Activated T-helper 1 cell treated with anti-CD3 and anti-CD28 coated beads, Interleukin-12 subunit alpha, Interleukin-12 subunit beta, Interleukin-2, Interleukin-4 antibody, amounts not matched to agents 30 ng/mL and 10 ng/mL and 1 ng/mL, durations not matched to agents 14 hours and 24 hours and 36 hours (primary cell): ENCODE results near the gene TTLL9. TPM values are rescaled to one million over a fixed set of nuclear protein-coding genes. Genes with fewer than 3 reads are reported as not detected.
"Not testable (repeated sequence)": the region's sequence is repeated elsewhere in the genome, so short reads cannot be mapped to it uniquely, and the experiment has no call there.

Experiments
- DNase-seq: peaks from one replicate; pipeline ENCODE4 v3.0.0; 2021; ENCODE audit warnings: low spot score
- H3K27ac Mint-ChIP-seq: one replicate; pipeline ENCODE4 v1.8.0; 2021; ENCODE audit warnings: mild to moderate bottlenecking, mixed read lengths
- H3K27me3 Mint-ChIP-seq: one replicate; pipeline ENCODE4 v1.8.0; 2022; ENCODE audit warnings: mild to moderate bottlenecking, moderate library complexity, mixed read lengths; ENCODE audit not compliant: insufficient read depth
- H3K36me3 Mint-ChIP-seq: one replicate; pipeline ENCODE4 v1.8.0; 2021; ENCODE audit warnings: low read depth, mixed read lengths
- H3K4me1 Mint-ChIP-seq: one replicate; pipeline ENCODE4 v1.8.0; 2021; ENCODE audit warnings: low read depth, mixed read lengths
- H3K4me3 Mint-ChIP-seq: one replicate; pipeline ENCODE4 v1.8.0; 2021; ENCODE audit warnings: mild to moderate bottlenecking, moderate library complexity, mixed read lengths
- H3K9me3 Mint-ChIP-seq: one replicate; pipeline ENCODE4 v1.8.0; 2021; ENCODE audit warnings: mixed read lengths
- intact Hi-C: fragments of 100-400 bp; cut with micrococcal nuclease; formaldehyde crosslinking; loops from one replicate; pipeline ENCODE4 v1.15.1; 2024
- total RNA-seq: library from RNA; stranded (reverse); gene quantifications from 2 replicates; pipeline ENCODE4 v1.2.3, GENCODE V29; 2022

The TTLL9 gene, protein sequence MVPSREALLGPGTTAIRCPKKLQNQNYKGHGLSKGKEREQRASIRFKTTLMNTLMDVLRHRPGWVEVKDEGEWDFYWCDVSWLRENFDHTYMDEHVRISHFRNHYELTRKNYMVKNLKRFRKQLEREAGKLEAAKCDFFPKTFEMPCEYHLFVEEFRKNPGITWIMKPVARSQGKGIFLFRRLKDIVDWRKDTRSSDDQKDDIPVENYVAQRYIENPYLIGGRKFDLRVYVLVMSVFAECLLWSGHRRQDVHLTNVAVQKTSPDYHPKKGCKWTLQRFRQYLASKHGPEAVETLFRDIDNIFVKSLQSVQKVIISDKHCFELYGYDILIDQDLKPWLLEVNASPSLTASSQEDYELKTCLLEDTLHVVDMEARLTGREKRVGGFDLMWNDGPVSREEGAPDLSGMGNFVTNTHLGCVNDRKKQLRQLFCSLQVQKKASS
- not detected in 2 replicates for total RNA-seq

DNA sequence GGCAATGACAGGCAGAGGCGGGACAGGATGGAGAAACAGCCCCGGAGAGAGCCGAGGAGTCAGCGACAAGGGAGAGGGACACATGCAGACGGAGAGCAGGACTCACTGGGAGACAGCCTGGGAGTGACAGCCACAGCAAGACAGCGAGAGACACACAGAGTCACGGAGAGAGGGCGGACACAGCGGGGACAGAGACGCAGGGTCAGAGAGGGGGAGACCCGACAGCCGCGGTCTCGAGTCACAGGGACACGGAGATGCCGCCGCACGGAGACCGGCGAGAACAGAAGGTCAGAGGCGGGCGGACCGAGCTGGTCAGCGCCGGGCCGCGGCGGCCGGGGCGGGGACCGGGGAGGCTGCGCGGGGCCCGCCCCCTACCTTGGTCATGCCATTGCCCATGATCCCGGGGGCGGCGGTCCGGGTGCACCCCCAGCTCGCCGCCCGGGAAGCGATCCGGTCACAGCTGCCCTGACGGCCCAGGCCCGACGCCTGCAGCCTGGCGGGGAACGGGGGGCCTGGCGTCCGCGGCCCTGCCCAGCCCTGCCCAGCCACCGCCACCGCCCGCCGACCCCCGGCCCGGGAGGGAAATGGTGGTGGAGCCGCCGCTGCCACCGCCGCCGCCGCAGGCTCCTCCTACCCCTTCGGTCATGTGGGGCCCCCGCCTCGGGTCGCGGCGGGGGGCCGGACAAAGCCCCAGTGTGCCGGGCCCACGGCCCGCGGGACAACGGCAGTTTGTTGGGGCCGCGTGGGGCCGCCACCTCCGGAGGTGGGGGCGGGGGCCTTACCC lies at the start of gene TTLL9, which contains the start of gene DUSP15:
TSS of gene TTLL9 (plus strand) at position 693 of the 784 bp plus-strand sequence. CDS start 493 bp downstream, outside the sequence.
TSS of gene DUSP15 (minus strand) at position 586 of the 784 bp plus-strand sequence. CDS start at position 396, 190 bp downstream.
- H3K27ac Mint-ChIP-seq, result no peak within 1 kb of the TSS
- DNase-seq, result no peak
- peak within 1 kb of the TSS; percentile 56 for H3K4me3 Mint-ChIP-seq
- no peaks in the 10 kb centered on the region for H3K36me3 Mint-ChIP-seq
- H3K4me1 Mint-ChIP-seq, result peaks cover 5% of the 10 kb centered on the region
- H3K9me3 Mint-ChIP-seq, result no peaks in the 10 kb centered on the region
- intact Hi-C loops, result loop anchor here (1.0 kb wide), 1 partner anchor 9 kb away; no protein-coding TSS in a partner anchor
- H3K27me3 Mint-ChIP-seq, result peaks cover 57% of the 10 kb centered on the region

DNA sequence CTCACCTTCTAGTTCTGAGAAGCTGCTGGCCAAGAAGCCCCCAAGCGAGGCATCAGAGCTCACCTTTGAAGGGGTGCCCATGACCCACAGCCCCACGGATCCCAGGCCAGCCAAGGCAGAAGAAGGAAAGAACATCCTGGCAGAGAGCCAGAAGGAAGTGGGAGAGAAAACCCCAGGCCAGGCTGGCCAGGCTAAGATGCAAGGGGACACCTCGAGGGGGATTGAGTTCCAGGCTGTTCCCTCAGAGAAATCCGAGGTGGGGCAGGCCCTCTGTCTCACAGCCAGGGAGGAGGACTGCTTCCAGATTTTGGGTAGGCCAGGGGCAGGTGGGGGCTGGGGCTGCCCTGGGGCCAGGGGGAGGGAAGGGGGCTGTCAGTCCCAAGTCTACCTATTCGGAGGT lies 49.0 kb upstream of the TTLL9 start:
- intact Hi-C loops, result no loop called here

DNA sequence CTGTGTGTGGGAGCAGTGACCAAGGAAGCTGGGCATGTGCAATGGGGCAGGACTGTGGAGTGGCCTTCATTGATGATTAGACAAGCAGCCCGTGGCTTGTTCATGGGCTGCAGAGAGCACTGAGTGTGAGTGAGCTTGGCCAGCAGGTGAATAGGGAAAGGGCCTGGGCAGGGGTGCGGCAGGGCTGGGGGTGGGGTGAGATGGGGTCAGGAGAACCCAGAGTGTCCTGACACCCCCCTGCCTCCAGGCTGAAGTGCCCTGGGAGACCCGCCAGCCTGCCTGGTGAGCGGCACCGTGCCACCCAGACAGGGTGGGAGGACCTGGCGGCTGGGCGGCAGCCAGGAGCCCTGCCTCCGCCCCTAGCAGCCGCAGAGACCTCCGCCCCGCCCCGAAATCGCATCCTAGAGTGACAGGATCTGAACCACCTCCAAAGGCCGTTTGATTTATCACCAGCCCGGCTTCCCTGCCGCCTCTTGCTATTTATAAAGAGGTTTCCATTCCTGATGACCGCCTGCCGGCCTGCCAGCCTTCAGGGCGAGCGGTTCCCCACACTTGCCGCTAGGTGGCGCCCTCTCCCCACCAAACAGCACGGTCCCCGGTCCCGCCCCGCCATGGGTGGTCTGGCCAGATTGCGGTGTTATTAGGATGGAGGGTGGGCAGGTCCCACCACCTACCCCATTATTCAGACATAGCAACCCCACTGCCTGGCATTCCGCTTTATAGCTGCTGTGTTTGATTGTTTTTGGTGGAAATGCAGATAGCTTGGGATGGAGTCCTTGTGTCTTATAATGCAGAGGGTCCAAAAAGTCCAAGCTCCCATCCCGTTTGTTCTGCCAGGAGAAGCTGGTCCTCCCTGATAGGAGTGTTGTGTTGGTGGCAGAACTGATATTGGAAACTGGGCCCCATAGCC lies 47.8 kb upstream of the TTLL9 start:
- peaks cover 1% of the 10 kb centered on the region for H3K27me3 Mint-ChIP-seq
- no peak overlapping the region for H3K27ac Mint-ChIP-seq
- DNase-seq, result peak; percentile 58
- intact Hi-C loops, result loop anchor here (1.0 kb wide), 4 partner anchors 24 to 270 kb away; partner anchors contain the start of gene PDRG1
- no peaks in the 10 kb centered on the region for H3K36me3 Mint-ChIP-seq
- no peak overlapping the region for H3K4me3 Mint-ChIP-seq
- H3K4me1 Mint-ChIP-seq, result no peaks in the 10 kb centered on the region
- no peaks in the 10 kb centered on the region for H3K9me3 Mint-ChIP-seq

More for the DNA sequence above, 49.0 kb upstream of the TTLL9 start:
- no peaks in the 10 kb centered on the region for H3K9me3 Mint-ChIP-seq
- no peak overlapping the region for H3K27ac Mint-ChIP-seq
- H3K36me3 Mint-ChIP-seq, result no peaks in the 10 kb centered on the region
- peaks cover 1% of the 10 kb centered on the region for H3K27me3 Mint-ChIP-seq
- no peak for DNase-seq
- no peaks in the 10 kb centered on the region for H3K4me1 Mint-ChIP-seq
- no peak overlapping the region for H3K4me3 Mint-ChIP-seq

DNA sequence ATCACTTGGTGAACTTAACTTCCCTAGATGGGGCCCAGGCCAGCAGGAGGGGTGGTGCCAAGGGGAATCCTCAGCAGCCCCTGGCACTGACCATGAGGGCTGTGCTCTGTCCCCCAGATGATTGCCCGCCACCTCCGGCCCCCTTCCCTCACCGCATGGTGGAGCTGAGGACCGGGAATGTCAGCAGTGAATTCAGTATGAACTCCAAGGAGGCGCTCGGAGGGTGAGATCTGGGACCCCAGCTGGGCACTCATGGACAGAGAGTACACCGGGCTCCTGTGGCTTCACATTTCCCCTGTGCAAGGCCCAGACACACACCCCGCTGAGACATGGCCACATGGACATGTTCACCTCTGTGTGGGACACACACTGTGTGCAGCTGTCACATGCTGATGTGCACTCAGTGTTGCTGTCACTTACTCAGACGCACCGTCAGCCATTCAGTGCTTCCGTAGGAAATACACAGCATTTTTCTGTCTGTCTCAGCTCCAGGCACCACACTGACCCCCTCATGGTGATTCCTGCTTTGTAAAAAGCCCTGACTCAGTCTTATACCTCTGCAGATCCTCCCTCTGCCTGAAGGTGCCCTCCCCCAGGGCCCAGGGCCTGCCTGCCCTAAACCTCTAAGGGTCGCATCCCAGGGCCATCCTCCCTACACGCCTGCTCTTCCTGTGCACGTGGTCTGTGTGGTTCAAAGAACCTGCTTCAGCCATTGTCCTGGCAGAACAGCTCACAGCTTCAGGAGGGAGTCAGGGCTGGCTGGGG lies 46.9 kb upstream of the TTLL9 start:
- no peaks in the 10 kb centered on the region for H3K9me3 Mint-ChIP-seq
- DNase-seq, result no peak
- no peak overlapping the region for H3K4me3 Mint-ChIP-seq
- H3K27me3 Mint-ChIP-seq, result peaks cover 1% of the 10 kb centered on the region
- H3K27ac Mint-ChIP-seq, result no peak overlapping the region
- no peaks in the 10 kb centered on the region for H3K36me3 Mint-ChIP-seq
- intact Hi-C loops, result loop anchor here (1.0 kb wide), 1 partner anchor 23 kb away; no protein-coding TSS in a partner anchor
- H3K4me1 Mint-ChIP-seq, result no peaks in the 10 kb centered on the region

DNA sequence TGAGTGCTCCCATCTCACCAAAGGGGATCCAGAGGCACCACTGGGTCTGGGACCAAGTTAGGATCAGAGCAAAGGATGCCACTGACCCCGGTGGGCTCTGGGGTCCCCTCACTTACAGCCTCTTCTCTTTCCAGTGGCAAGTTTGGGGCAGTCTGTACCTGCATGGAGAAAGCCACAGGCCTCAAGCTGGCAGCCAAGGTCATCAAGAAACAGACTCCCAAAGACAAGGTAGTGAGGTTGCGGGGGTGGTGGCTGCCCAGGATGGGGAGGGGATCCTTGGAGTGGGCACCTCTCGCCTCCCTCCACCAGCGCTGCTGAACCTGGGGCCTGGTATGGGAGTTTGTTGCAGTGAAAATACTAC lies 46.3 kb upstream of the TTLL9 start:
- no peaks in the 10 kb centered on the region for H3K4me1 Mint-ChIP-seq
- intact Hi-C loops, result no loop called here
- no peaks in the 10 kb centered on the region for H3K9me3 Mint-ChIP-seq
- no peak for DNase-seq
- H3K36me3 Mint-ChIP-seq, result no peaks in the 10 kb centered on the region
- H3K27ac Mint-ChIP-seq, result no peak overlapping the region
- peaks cover 1% of the 10 kb centered on the region for H3K27me3 Mint-ChIP-seq
- H3K4me3 Mint-ChIP-seq, result no peak overlapping the region

DNA sequence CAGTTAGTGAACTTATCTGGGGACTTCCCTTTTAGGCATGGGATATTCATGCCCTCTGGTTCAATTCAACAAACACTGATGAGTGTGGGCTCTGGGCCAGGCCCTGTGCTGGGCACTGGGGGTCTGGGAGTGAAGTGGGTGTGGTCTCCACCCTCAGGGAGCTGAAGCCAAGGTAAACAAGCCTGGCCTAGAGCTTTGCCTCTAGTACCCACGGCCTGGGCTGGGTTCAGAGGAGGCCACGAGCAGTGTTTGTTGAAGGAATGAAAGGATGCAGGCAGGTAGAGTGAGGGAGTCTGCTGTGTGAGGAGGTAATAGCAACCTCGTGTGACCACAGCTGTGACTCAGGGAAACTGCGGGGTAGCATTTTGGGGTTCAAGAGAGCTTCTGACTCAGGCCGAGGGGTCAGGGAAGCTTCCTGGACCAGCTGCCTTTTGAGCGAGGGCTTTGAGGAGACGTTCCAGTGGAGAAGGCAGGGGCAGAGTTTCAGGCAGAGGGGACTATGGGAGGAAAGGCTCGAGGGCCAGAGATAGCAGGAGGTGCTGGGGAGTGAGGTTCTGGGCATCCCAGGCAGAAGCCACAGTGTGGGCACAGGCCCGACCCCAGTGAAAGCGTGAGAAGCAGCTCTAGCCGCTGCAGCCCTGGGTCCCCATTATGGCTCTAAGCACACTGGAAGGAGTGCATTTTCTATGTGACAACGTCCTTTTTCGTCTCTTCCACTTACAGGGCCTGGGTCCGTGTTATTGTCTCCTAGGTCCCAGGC lies 45.7 kb upstream of the TTLL9 start:
- intact Hi-C loops, result no loop called here
- Mint-ChIP-seq H3K27me3 (peaks cover 1% of the 10 kb centered on the region), H3K4me1 (no peaks in the 10 kb centered on the region), H3K36me3 (no peaks in the 10 kb centered on the region), H3K9me3 (no peaks in the 10 kb centered on the region), H3K27ac (no peak overlapping the region), H3K4me3 (no peak overlapping the region)
- no peak for DNase-seq

DNA sequence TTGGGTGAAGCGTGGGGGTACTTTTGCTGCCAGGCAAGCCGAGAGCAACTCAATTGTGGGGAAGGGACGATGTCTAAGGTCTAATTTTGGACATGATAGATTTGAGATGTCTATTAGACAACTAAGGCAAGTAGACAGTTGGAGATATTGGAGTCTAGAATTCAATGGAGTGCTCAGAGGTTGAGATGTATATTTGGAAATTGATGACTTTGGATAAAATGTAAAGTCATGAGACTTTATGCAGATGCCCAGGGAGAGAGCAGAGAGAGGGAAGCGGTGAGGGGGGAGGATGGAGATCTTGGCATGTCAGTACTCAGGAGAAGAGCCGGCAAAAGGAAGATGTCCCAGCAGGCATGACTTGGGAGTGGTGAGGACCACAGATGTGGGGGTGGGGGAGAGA lies 44.4 kb upstream of the TTLL9 start:
- H3K27ac Mint-ChIP-seq, result no peak overlapping the region
- H3K4me1 Mint-ChIP-seq, result no peaks in the 10 kb centered on the region
- H3K4me3 Mint-ChIP-seq, result no peak overlapping the region
- no peaks in the 10 kb centered on the region for H3K9me3 Mint-ChIP-seq
- peaks cover 1% of the 10 kb centered on the region for H3K27me3 Mint-ChIP-seq
- no peak for DNase-seq
- H3K36me3 Mint-ChIP-seq, result no peaks in the 10 kb centered on the region
- intact Hi-C loops, result no loop called here

DNA sequence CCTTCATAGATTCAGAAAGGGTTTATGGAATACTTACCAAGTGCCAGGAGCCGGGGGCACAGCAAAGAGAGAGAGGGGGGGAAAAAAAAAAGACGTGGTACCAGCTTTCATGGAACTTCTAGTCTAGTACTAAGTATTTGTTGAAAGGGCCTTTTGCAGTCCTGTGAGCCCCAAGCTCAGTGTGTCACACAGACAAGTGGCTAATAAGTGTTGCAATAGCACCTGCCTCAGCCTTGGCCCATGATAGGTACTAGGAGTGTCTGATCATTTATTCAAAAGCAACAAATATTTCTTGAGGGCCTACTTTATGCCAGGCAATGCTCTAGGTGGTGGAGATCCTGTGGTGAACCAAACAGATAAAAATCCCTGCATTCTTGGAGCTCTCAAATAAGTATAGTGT lies 43.4 kb upstream of the TTLL9 start:
- no peak overlapping the region for H3K27ac Mint-ChIP-seq
- no peak overlapping the region for H3K4me3 Mint-ChIP-seq
- DNase-seq, result no peak
- H3K4me1 Mint-ChIP-seq, result no peaks in the 10 kb centered on the region
- H3K36me3 Mint-ChIP-seq, result no peaks in the 10 kb centered on the region
- intact Hi-C loops, result no loop called here
- H3K27me3 Mint-ChIP-seq, result peaks cover 1% of the 10 kb centered on the region
- H3K9me3 Mint-ChIP-seq, result no peaks in the 10 kb centered on the region

DNA sequence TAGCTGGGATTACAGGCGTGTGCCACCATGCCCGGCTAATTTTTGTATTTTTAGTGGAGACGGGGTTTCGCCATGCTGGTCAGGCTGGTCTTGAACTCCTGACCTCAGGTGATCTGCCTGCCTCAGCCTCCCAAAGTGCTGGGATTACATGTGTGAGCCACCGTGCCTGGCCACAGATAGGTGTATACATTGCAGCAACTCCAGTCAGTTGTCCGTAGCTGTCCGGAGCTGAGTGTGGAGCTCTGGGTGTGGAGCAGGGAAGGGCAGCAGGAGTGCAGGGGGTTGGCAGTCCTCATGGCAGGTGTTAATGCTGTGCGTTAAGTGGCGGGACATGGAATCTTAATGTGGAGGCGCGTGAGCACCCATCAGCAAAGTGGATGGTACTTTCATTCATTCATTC lies 42.4 kb upstream of the TTLL9 start:
- intact Hi-C loops, H3K4me3 Mint-ChIP-seq, H3K9me3 Mint-ChIP-seq, H3K36me3 Mint-ChIP-seq, H3K27ac Mint-ChIP-seq, DNase-seq, H3K4me1 Mint-ChIP-seq, H3K27me3 Mint-ChIP-seq: not testable (repeated sequence)

DNA sequence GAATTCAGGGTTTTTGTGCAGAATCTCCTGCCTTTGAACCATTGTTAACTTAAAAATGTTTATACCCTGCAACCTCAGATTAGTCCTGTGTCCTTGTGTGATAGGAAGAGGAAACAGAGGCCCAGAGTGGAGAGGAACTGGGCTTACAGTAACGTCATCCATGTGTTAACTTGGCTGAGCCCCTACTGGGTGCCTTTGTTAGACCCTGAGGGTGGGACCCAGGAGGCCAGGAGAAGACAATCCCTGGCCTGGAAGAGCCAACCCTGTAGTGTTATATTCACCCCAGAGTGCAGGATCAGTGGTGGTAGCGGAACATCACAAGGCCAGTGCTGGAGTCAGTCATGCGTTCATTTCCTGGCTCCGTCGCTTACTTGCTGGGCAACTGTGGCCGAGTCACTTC lies 40.7 kb upstream of the TTLL9 start:
- intact Hi-C loops, result no loop called here
- no peak for DNase-seq
- Mint-ChIP-seq H3K4me3 (no peak overlapping the region), H3K9me3 (no peaks in the 10 kb centered on the region), H3K4me1 (no peaks in the 10 kb centered on the region), H3K27me3 (no peaks in the 10 kb centered on the region), H3K27ac (no peak overlapping the region), H3K36me3 (no peaks in the 10 kb centered on the region)

DNA sequence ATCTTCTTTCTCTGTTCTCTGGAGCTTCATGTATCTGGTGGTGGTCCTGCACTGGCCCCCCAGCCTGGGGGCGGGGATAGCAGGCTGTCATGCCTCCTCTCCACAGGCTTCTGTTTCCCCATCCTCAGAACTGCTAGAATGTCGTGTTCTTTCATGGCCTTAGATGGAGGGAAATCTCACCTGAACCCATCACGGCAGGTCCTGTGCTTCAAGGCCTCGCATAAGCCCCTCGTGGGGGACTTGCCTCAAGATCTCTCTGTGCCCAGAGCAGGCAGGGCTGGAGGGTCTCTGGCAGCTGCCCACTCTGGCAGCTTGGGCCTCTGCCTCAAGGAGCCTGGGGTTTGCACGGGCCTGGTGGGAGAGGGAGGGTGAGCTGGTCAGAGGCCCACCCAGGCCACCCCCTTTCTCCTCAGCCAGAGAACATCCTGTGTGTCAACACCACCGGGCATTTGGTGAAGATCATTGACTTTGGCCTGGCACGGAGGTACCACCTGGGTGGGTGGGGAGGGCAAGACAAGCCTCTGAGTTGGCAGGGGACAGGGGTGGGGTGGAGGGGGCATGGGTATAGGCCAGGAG lies 39.9 kb upstream of the TTLL9 start:
- H3K27ac Mint-ChIP-seq, result no peak overlapping the region
- no peaks in the 10 kb centered on the region for H3K27me3 Mint-ChIP-seq
- no peak overlapping the region for H3K4me3 Mint-ChIP-seq
- DNase-seq, result no peak
- intact Hi-C loops, result no loop called here
- no peaks in the 10 kb centered on the region for H3K4me1 Mint-ChIP-seq
- no peaks in the 10 kb centered on the region for H3K9me3 Mint-ChIP-seq
- H3K36me3 Mint-ChIP-seq, result no peaks in the 10 kb centered on the region
